HUDEP-2 (cell line): ENCODE measurements around the gene GP1BB.
A peak's percentile ranks its signal among the peaks of the same experiment; 100 is the strongest.
"Not testable (repeated sequence)": the region's sequence is repeated elsewhere in the genome, so short reads cannot be mapped to it uniquely, and the experiment has no call there.

Experiments used
- DNase-seq, 76 experiments: peaks; one replicate each; lab custom pipeline; 2025; ENCODE audit not compliant: unreplicated experiment in 76 of 76; lab: John Stamatoyannopoulos, UW

GP1BB gene

GRCh38 chr22:19724927-19725661 lies 1.8 kb downstream of the GP1BB start:
- DNase-seq: no peak

GRCh38 chr22:19726064-19726788 lies 2.9 kb downstream of the GP1BB start:
- DNase-seq: not testable (repeated sequence)

- DNase-seq: no peak
Observed at GRCh38 chr22:19727310-19728150, 4.2 kb downstream of the GP1BB start.

GRCh38 chr22:19728271-19728670 lies 4.9 kb downstream of the GP1BB start:
- no peak for DNase-seq

- DNase-seq: no peak
Observed at GRCh38 chr22:19728836-19729235, 5.5 kb downstream of the GP1BB start.

- DNase-seq: no peak
Observed at GRCh38 chr22:19729507-19729906, 6.2 kb downstream of the GP1BB start.

- DNase-seq: peak in 21 of 76 experiments; percentile 5 to 63 (median 20)
Observed at GRCh38 chr22:19730198-19730597, 6.9 kb downstream of the GP1BB start.

- peak in 65 of 76 experiments; percentile 9 to 86 (median 54) for DNase-seq
Observed at GRCh38 chr22:19730655-19731360, 7.5 kb downstream of the GP1BB start.

- no peak for DNase-seq
Observed at GRCh38 chr22:19731361-19732135, 8.2 kb downstream of the GP1BB start.

- no peak for DNase-seq
Observed at GRCh38 chr22:19732403-19733113, 9.2 kb downstream of the GP1BB start.

- DNase-seq: no peak
Observed at GRCh38 chr22:19733755-19734154, 10.4 kb downstream of the GP1BB start.

GRCh38 chr22:19734163-19734562 lies 10.8 kb downstream of the GP1BB start:
- DNase-seq: no peak

- DNase-seq: no peak
Observed at GRCh38 chr22:19734837-19735382, 11.6 kb downstream of the GP1BB start.

GRCh38 chr22:19735665-19736510 lies 12.5 kb downstream of the GP1BB start:
- DNase-seq: no peak

- no peak for DNase-seq
Observed at GRCh38 chr22:19737846-19738663, 14.7 kb downstream of the GP1BB start.

- no peak for DNase-seq
Observed at GRCh38 chr22:19738664-19739447, 15.5 kb downstream of the GP1BB start.
